ENCODE measurements around the gene DYNLT2B.

GRCh38 chr3:196280689-196281440 is 37.2 kb downstream of the DYNLT2B start:
- TF ChIP-seq, protein P1, sequence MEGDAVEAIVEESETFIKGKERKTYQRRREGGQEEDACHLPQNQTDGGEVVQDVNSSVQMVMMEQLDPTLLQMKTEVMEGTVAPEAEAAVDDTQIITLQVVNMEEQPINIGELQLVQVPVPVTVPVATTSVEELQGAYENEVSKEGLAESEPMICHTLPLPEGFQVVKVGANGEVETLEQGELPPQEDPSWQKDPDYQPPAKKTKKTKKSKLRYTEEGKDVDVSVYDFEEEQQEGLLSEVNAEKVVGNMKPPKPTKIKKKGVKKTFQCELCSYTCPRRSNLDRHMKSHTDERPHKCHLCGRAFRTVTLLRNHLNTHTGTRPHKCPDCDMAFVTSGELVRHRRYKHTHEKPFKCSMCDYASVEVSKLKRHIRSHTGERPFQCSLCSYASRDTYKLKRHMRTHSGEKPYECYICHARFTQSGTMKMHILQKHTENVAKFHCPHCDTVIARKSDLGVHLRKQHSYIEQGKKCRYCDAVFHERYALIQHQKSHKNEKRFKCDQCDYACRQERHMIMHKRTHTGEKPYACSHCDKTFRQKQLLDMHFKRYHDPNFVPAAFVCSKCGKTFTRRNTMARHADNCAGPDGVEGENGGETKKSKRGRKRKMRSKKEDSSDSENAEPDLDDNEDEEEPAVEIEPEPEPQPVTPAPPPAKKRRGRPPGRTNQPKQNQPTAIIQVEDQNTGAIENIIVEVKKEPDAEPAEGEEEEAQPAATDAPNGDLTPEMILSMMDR (IDR thresholded peaks at IDR 0.05), result no peak
- no peak for TF ChIP-seq POLR2A (IDR thresholded peaks at IDR 0.05)
